SU-DHL-6 (cell line): ENCODE measurements around the gene SCN11A.

Experiments used
- CTCF ChIP-seq: fragments of 200-600 bp; sonication (generic); IDR thresholded peaks from one replicate; pipeline ENCODE4 v1.5.1; 2017; ENCODE audit warnings: antibody characterized with exemption, mild to moderate bottlenecking, low read length, moderate library complexity; ENCODE audit not compliant: insufficient read depth, poor library complexity, severe bottlenecking
- EZH2phosphoT487 ChIP-seq: fragments of 200-600 bp; sonication (generic), shearing (Covaris generic); conservative IDR thresholded peaks from 2 replicates; pipeline ENCODE4 v1.6.1; 2018; ENCODE audit warnings: mild to moderate bottlenecking, antibody characterized with exemption, low read length, moderate library complexity, mixed read lengths

DNA sequence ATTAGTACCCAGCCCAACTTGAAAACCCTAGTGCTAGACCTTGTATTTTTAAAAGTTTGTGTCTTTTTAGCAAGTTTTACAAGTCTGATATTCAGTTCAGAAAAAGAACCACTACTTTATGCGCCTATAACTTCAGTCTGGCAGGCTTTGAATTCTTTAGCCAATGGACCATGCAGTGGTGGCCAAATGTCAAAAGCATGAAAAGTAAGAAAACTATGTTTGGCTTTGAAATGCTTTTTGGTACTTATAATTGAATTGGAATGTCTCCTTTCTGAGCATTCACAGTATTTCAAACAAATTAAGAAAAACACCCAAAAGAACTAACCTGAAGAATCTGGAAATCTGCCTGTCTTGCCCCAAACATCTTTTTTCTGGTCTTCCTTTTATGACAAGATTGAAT lies 12.9 kb upstream of the SCN11A start:
- TF ChIP-seq CTCF (no peak), EZH2phosphoT487 (no peak)
